ENCODE results near the gene ST7. TPM values are rescaled to one million over a fixed set of nuclear protein-coding genes. Genes with fewer than 3 reads are reported as not detected.
"Not testable (repeated sequence)": the region's sequence is repeated elsewhere in the genome, so short reads cannot be mapped to it uniquely, and the experiment has no call there.

ST7 gene
- total RNA-seq, 1 donor from 2014 or later: 17.4 TPM

DNA sequence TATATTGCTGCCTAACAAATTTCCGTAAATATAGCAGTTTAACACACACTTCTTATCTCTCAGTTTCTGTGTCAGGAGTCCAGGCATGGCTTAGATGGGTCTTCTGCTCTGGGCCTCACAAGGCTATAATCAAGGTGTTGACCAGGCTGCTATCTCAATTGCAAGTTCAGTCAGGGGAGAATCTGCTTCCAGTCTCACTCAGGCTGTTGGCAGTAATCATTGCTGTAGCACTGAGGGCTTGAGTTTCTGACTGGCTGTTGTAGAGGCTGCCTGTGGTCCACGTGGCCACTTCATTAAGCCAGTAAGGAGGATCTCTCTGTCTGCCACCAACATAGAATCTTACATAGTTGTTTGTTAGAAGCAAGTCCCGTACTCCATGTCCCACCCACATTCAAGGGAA is 138.4 kb downstream of the ST7 start:
- DNase-seq (ENCODE audit: low read depth): peak; percentile 33

- DNase-seq (ENCODE audit: low read depth): no peak
These were observed 139.5 kb downstream of the ST7 start for GRCh38 chr7:117092785-117093184.

DNA sequence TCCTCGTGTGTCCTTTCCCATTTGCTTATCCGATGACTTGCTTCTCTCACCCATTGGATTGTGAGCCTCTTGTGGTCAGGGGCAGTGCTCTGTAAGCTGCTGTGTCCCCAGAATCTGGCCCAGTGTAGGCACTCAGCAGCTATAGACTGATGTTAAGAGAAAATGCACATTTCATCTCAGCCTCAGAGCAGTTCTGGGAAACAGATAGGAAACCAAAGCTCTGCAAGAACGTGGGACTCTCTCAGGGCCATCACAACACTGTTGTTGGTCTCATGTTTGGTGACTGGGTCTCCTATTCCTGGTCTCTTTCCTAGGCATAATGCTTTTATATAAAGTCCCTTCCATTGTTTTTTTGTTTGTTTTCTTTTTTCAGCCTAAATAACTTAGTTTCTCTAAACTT is 141.2 kb downstream of the ST7 start:
- no peak for DNase-seq (ENCODE audit: low read depth)

- DNase-seq (ENCODE audit: low read depth): no peak
These were observed 141.8 kb downstream of the ST7 start for GRCh38 chr7:117095055-117095454.

DNA sequence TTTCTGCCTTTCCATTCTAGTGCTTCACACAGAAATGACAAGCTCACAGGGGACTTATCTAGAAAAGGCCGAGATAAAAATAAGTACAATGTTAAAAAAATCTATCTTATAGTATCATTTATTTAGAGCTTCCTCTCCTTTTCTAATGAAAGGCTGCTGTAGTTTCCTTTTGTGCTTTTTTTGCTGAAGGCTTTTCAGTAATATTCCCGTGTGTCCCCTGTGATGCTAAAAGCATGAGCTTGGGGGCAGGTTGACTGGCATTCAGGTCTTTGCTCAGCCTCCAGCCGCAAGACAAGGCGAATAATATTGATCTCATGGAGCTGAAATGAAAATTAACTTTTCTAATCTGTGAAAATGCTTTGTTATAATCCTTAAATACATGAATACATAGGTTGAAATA is 143.0 kb downstream of the ST7 start:
- DNase-seq (ENCODE audit: low read depth): no peak

GRCh38 chr7:117096942-117097341 is 143.6 kb downstream of the ST7 start:
- no peak for DNase-seq (ENCODE audit: low read depth)

DNA sequence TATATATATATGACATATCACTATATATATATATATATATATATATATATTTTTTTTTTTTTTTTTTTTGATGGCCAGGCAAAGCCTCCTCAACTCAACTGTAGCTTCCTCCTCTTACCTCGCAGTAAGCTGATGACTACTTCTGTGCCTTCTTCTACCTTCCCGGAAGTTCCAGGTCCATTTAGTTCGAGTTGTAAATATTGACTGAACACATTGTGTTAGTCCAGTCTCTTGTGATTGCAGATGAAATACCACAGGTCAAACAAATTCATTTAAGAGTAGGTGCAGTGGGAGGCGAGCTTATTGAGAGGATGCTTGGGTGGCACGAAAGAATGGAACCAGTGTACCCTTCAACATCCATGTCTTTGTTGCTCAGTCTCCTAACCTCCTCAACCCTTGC is 144.6 kb downstream of the ST7 start:
- no peak for DNase-seq (ENCODE audit: low read depth)

DNA sequence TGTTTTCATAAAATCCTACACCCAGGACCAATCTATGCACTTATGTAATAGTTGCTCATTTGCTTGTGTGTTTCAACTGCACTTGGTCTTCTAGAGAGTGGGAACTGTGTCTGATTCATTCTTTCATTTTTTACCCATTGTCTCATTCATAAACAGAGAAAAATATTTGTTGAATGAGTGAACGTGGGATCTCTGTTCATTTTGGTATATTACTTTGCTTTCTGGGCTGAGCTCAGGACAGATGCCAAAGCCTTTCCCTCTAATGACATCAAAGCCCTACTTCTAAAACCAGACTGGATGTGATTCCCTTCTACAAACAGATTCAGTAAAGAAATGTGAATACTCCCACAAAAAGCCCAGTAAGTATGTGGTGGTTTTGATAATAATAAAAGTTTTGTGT is 145.2 kb downstream of the ST7 start:
- peak; percentile 82 for DNase-seq (ENCODE audit: low read depth)

DNA sequence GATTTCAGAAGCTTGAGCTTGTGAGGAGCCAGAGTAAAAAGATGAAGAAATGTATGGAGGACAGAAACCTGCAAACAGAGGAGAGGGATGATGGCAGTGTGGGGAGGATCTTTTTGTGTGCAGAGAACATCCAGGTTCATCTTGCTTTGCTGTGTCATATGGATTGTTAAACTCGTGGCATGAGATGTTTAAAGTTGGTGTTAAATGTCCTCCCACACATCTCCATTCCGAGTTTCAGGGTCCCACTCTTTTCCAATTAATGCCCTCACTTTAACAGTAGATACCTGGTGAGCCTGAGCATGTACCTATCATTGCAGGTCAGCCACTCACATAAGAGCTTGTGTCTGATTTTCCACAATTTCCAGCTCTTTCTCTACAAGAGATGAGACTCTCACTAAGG is 147.7 kb downstream of the ST7 start:
- no peak for DNase-seq (ENCODE audit: low read depth)

DNA sequence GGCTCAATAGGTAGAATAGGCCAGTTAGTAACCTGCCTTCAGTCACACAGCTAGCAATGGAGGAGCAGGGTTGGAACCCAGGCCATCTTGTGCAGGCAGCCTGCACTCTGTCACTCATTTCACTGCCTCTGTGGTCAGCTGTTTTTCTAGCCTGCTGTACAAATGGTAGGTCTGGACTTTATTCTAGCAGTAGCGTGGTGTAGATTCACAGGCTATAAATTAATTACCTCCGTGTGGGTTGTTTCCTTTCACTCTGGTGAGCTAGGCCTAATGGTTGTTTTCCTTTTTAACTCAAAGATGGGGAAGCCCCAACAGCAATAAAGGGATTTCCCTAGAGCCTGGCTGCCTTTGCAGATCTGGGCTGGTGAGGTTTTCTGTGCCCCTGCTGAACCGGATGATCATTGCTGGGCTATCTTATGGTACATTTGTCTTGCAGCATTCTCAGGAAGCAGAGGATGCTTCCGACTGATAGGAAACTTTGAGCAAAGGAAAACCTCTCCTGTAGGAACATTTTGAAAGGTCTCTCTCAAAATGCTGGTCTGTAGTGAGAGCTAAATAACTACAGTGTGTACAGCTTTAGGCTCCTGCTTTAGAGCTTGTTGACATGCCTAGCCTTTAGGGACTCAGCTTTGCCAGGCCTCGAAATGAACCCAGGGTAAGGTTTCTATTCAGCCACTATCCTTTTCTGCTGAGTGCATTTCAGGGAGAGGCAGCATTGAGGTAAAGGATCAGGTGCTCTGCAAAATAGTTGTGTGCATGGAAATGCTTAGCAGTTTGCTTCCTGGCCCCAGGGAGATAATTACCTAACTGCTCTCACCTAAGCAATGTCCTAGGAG is 157.4 kb downstream of the ST7 start:
- no peak for DNase-seq (ENCODE audit: low read depth)

DNA sequence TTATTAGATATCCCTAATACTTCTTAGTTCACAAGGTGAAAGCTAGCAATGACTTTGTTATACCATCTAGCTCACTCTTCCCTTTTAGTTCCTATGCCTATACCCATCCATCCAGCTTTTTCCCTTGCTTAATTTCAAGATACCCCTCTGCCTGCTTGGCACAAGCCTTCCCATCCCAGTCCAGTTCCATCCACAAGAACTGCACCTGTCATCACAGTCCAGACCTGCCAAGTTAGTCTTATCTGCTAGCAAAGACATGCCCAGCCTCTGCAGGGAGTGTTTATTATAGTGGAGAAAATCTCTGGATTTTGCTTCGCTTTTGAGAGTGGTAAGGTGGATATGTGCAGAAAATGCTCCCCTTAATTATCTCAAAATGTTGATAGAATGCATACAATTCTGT is 158.2 kb downstream of the ST7 start:
- peak; percentile 77 for DNase-seq (ENCODE audit: low read depth)

GRCh38 chr7:117112640-117113039 is 159.3 kb downstream of the ST7 start:
- DNase-seq (ENCODE audit: low read depth): no peak

DNA sequence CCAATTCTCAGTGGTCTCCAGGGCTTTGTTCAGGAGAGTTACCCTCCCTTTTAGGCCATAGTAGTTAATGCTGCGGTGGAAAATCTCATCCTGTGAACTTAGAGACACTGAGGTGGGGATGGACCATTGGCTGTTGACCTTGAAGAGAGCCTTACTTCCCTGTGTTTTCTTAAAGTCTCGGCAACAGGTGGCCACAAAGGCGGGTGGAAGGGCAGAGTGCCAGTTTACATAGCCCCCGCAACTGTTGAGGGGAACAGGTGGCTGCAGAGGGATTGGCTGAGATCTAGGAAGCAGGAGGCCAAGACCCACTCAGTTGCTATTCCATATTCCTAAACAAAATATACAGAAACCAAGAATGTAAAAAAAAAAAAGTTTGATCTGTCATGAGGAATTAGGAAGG is 160.6 kb downstream of the ST7 start:
- DNase-seq (ENCODE audit: low read depth): peak; percentile 99

- DNase-seq (ENCODE audit: low read depth): peak; percentile 95
These were observed 161.0 kb downstream of the ST7 start for GRCh38 chr7:117114272-117114671.

DNA sequence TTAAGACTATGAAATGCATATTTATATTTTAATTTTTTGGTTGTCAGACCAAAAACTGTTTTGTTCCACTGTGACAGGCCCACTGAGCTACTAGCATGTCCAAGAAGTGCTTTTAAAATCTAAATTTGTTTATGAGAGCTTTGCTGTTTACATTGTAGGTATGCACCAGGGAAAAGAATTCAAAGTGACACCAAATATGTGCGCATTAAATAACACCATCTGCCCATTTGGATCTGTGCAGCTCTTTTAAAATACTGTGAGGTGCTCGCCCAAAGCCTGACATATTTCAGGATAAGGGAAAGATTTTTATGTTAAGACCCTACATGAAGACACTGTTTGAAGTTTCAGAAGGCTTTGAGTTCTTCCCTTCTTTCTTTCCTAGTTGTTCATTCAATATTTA is 162.9 kb downstream of the ST7 start:
- DNase-seq (ENCODE audit: low read depth): no peak

- no peak for DNase-seq (ENCODE audit: low read depth)
These were observed 163.9 kb downstream of the ST7 start for GRCh38 chr7:117117172-117117571.

DNA sequence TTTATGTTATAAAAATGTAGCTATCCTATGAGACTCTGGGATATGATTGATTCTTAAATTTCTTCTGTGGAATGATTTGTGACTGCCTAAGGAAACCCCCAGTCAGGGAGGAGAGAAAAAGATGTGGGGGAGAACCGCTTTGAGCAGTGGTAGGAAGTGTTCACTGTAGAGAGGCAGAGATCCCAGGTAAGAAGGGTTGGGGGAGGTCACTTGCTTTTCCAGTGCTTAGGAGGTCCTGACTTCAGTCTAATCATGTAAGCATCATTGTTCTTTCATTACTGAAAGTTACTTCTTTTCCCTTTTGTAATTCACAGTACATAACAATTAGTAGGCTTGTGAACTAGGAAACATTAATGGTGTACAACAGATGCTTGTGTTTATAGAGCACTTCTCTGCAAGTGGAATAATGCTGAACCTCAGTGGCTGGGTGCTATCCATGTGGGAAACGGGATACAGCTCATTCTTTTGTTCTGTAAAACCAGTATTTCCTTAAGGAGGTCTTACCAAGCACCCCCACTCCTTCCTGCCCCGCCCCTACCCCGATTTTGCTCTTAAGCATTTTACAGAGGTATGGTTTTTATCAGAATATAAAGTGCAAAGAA is 165.4 kb downstream of the ST7 start:
- DNase-seq (ENCODE audit: low read depth): no peak

DNA sequence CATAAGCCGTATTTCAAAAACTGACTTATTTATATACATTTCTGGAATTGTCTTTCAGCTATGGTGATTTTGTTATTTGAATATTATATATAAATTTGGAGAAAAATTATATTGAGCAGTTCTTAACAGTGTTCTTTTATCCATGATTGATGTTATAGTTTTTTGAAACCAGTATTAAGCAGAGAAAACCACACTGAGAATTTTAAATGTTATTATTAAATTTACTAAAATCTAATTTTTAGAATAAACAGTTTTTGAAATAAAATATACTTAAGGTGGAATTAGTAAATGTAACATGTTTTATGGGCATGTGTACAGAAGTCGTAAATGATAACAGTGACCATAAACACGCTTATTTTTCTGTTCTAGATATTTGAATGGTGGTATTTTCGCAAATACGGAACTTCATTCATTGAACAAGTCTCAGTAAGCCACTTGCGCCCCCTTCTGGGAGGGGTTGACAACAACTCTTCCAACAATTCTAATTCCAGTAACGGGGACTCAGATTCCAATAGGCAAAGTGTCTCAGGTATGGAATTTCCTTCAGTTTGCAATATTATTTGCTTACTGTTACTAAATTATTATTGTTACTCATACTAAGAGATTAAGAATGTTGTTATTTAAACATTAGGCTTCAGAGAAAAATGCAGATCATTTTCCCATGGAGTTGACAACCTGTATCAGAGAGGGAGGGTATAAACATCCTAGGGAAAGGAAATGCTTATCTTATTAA is 166.1 kb downstream of the ST7 start:
- peak; percentile 94 for DNase-seq (ENCODE audit: low read depth)

DNA sequence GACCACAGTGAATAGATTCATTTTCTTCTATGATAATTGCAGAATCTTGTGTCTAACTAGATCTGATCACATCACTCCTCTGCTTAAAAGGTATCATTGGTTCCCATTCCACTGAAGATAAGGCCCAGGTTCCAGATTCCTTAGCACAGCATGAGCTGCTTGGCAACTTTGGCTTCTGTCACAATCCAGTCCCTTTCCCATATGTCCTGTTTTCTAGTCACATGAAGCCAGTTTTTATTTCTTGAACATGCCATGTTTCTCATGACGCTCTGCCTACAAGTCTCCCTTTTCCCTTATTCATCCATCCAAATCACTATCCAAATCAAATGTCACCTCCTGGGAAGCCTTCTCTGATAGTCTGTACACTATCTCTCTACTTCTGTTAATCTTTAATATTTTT is 167.0 kb downstream of the ST7 start:
- not testable (repeated sequence) for DNase-seq (ENCODE audit: low read depth)

DNA sequence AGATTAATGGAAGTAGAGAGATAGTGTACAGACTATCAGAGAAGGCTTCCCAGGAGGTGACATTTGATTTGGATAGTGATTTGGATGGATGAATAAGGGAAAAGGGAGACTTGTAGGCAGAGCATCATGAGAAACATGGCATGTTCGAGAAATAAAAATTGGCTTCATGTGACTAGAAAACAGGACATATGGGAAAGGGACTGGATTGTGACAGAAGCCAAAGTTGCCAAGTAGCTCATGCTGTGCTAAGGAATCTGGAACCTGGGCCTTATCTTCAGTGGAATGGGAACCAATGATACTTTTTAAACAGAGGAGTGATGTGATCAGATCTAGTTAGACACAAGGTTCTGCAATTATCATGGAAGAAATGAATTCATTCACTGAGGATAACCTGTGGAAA is 168.7 kb downstream of the ST7 start:
- not testable (repeated sequence) for DNase-seq (ENCODE audit: low read depth)

DNA sequence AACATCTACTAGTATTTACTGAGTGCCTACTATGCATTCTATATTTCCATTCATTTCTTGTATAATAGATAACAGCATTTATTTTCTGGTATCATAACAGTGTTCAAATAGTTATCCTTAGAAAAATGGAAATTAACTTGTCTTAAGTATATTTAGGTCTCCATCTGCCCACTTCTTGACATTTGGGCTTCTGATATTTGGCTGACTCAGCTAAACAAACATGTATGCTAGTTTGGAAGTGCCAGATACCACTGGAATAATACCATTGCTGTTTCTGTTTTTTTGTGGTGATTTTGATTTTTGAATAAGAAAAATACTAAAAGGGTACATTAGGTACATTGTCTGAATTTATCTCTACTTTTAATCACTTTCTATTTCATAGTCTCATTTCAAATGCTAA is 169.2 kb downstream of the ST7 start:
- no peak for DNase-seq (ENCODE audit: low read depth)

DNA sequence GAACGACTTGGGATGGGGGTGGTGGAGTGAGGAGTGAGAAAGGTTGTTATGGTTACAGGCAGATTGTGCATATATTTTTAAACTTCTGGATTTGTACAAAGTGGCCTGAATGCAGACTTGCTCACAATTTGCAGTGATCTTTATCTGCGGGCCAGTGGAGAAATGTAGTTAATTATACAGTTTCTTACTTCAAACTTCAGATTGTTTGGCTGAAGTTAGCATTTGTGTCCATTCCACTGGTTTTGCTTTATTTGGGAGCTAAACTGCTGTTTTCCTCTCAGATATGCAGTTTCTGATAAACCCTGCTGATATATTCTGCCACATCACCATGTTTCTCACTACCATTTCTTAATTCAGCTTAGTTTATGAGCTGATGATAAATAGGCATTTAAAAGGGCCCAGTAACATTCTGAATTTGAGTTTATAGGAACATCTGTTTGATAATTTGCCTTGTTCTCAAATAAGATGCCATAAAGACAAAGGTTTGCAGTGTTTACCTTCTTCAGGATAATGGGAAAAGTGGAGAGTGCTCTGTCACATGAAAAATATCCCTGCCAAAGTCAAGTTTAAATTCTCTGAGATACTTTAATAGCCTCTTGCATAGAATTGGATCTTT is 170.1 kb downstream of the ST7 start:
- DNase-seq (ENCODE audit: low read depth): no peak
